ENCODE results near the gene PRTN3. TPM values are rescaled to one million over a fixed set of nuclear protein-coding genes. Genes with fewer than 3 reads are reported as not detected.
"Not testable (repeated sequence)": the region's sequence is repeated elsewhere in the genome, so short reads cannot be mapped to it uniquely, and the experiment has no call there.

Gene PRTN3
- total RNA-seq, 1 donor from 2014 or later: not detected

DNA sequence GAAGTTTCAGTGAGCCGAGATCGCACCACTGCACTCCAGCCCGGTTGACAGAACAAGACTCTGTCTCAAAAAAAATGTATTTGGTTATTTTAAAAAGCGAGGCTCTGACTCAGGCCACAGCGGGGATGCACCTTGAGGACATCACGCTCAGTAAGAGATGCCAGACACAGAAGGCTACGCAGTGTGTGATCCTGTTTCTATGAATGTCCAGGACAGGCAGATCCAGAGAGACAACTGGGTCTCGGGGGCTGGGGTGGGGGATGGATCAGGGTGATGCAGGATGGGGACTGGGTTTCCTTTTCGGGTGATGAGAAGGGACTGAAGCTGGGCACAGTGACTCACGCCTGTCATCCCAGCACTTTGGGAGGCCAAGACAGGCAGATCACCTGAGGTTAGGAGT is 46.8 kb downstream of the PRTN3 start:
- Mint-ChIP-seq H3K9me3 (no peaks in the 10 kb centered on the region), H3K36me3 (no peaks in the 10 kb centered on the region), H3K27ac (no peak overlapping the region), H3K4me1 (ENCODE audit: unreplicated experiment) (no peaks in the 10 kb centered on the region), H3K4me3 (no peak overlapping the region), H3K27me3 (no peaks in the 10 kb centered on the region)
- no peak for DNase-seq (ENCODE audit: extremely low spot score, unreplicated experiment)
- TF ChIP-seq, protein P1, sequence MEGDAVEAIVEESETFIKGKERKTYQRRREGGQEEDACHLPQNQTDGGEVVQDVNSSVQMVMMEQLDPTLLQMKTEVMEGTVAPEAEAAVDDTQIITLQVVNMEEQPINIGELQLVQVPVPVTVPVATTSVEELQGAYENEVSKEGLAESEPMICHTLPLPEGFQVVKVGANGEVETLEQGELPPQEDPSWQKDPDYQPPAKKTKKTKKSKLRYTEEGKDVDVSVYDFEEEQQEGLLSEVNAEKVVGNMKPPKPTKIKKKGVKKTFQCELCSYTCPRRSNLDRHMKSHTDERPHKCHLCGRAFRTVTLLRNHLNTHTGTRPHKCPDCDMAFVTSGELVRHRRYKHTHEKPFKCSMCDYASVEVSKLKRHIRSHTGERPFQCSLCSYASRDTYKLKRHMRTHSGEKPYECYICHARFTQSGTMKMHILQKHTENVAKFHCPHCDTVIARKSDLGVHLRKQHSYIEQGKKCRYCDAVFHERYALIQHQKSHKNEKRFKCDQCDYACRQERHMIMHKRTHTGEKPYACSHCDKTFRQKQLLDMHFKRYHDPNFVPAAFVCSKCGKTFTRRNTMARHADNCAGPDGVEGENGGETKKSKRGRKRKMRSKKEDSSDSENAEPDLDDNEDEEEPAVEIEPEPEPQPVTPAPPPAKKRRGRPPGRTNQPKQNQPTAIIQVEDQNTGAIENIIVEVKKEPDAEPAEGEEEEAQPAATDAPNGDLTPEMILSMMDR (conservative IDR thresholded peaks at IDR 0.05): no peak

DNA sequence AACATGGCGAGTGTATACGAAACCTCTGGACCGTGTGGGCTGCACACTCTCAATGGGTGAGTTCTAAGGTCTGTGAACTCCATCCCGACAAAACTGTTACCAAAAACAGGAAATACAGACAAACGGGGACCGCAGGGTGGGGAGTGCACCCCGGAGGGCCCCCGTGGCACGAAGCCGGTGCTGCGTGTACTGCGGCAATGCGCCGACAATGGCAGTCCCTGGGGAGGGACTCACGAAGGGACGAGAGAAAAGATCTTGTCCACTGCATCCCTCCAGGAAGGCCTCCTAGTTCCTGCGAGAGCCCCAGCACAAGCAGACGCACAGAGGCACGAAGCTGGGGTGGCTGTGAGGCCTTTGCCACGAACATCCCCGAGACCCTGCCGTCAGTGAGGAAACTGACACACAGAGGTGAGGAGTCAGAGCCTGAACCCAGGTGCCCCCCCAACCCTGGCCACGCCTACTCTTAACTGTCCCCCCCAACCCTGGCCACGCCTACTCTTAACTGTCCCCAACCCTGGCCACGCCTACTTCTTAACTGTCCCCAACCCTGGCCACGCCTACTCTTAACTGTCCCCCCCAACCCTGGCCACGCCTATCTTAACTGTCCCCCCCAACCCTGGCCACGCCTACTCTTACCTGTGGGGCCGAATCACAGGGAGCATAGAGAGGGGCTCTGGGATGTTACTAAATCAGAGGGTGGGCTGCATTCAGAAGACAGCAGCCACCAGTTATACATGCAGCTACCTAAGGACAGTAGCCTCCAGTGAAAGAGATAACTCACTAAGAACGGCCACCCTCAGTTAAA is 48.0 kb downstream of the PRTN3 start:
- TF ChIP-seq, protein P1 (conservative IDR thresholded peaks at IDR 0.05): no peak
- Mint-ChIP-seq H3K4me3 (no peak overlapping the region), H3K9me3 (no peaks in the 10 kb centered on the region), H3K4me1 (ENCODE audit: unreplicated experiment) (peaks cover 6% of the 10 kb centered on the region), H3K36me3 (peaks cover 4% of the 10 kb centered on the region), H3K27ac (no peak overlapping the region), H3K27me3 (peaks cover 5% of the 10 kb centered on the region)
- DNase-seq (ENCODE audit: extremely low spot score, unreplicated experiment): no peak

DNA sequence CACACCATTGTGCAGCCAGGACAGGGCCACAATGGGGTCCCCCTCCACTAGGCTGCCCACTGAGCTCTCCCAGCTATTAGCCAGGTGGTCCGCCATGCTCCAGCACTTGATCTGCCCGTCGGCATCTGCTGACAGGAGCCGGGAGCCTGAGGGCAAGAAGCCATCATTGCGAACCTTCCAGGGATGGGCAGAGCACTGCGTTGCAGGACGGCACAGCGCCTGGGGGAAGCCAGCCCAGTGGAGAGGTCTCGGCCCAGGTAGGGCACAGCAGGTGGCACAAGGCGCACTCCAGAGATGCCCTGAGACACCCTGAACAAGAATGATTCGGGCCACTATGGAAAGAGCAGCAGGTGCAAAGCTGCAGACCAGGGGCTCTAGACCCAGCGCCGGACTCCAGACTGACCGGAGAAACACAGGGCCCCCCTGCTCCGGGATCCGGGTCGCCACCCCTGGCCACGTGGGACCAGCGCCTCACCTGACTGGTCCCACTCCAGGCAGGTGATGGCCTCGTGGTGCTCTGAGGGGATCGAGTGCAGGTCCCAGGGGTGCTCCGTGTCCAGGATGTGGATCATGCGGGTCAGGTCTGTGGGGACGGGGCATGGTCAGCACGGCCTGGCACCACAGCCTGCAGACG is 49.0 kb downstream of the PRTN3 start:
- peaks cover 5% of the 10 kb centered on the region for H3K27me3 Mint-ChIP-seq
- peaks cover 4% of the 10 kb centered on the region for H3K36me3 Mint-ChIP-seq
- no peak overlapping the region for H3K27ac Mint-ChIP-seq
- no peaks in the 10 kb centered on the region for H3K9me3 Mint-ChIP-seq
- DNase-seq (ENCODE audit: extremely low spot score, unreplicated experiment): no peak
- TF ChIP-seq, protein P1 (conservative IDR thresholded peaks at IDR 0.05): no peak
- H3K4me1 Mint-ChIP-seq (ENCODE audit: unreplicated experiment): peaks cover 6% of the 10 kb centered on the region
- peak overlapping the region; percentile 45 for H3K4me3 Mint-ChIP-seq

- H3K27me3 Mint-ChIP-seq: peaks cover 5% of the 10 kb centered on the region
- DNase-seq (ENCODE audit: extremely low spot score, unreplicated experiment): no peak
- peaks cover 4% of the 10 kb centered on the region for H3K36me3 Mint-ChIP-seq
- H3K4me1 Mint-ChIP-seq (ENCODE audit: unreplicated experiment): peaks cover 6% of the 10 kb centered on the region
- H3K4me3 Mint-ChIP-seq: peak overlapping the region; percentile 75
- TF ChIP-seq, protein P1 (conservative IDR thresholded peaks at IDR 0.05): no peak
- peak overlapping the region; percentile 62 for H3K27ac Mint-ChIP-seq
- H3K9me3 Mint-ChIP-seq: no peaks in the 10 kb centered on the region
Observed at GRCh38 chr19:890831-891230, 50.0 kb downstream of the PRTN3 start.

DNA sequence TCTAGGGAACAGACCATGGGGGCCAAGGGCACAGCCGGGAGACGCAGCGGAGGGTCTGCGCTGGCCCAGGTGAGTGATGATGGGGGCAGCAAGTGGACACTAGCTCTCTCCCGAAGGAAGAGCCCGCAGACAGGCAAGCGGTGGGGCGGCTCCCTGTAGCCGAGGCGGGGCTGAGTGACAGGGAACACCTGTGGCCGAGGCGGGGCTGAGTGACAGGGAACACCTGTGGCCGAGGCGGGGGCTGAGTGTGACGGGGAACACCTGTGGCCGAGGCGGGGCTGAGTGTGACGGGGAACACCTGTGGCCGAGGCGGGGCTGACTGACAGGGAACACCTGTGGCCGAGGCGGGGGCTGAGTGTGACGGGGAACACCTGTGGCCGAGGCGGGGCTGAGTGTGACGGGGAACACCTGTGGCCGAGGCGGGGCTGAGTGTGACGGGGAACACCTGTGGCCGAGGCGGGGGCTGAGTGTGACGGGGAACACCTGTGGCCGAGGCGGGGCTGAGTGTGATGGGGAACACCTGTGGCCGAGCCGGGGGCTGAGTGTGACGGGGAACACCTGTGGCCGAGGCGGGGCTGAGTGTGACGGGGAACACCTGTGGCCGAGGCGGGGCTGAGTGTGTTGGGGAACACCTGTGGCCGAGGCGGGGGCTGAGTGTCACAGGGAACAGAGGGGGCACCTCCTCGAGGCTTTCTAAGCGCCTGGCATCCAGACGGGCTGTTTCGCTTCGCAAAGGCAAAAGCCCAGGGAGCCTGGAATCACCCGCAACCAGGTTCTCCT is 50.8 kb downstream of the PRTN3 start:
- not testable (repeated sequence) for H3K4me1 Mint-ChIP-seq (ENCODE audit: unreplicated experiment); H3K9me3 Mint-ChIP-seq; H3K36me3 Mint-ChIP-seq; DNase-seq (ENCODE audit: extremely low spot score, unreplicated experiment); H3K27me3 Mint-ChIP-seq
- Mint-ChIP-seq H3K4me3 (peak overlapping the region; percentile 86), H3K27ac (peak overlapping the region; percentile 83)

All from type B pancreatic cell (in vitro differentiated cells).